ENCODE measurements around the gene CXCL16.

DNA sequence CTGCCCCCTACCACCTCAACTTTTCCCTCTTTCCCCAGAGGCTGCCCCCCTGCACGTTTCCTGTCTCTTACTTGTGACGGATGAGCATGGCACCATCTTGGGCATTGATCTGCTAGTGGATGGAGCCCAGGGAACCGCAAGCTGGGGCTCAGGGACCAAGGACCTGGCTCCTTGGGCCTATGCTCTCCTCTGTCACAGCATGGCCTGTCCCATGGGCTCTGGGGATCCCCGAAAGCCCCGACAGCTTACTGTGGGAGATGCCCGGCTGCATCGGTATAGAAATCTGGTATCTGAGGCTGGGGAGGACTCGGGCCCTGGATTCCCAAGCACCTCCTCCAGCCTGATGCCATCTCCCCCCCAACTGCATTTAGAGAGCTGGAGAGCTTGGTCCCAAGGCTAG lies 1.8 kb upstream of the CXCL16 start:
- no peak for TF ChIP-seq CTCF (IDR thresholded peaks at IDR 0.05)
- TF ChIP-seq POLR2A (IDR thresholded peaks at IDR 0.05), result no peak
- TF ChIP-seq POLR2AphosphoS5 (IDR thresholded peaks at IDR 0.05), result no peak

All from prostate gland (tissue), 2 donors.